Measurements from ENCODE around the gene SFXN5.

SFXN5 gene

DNA sequence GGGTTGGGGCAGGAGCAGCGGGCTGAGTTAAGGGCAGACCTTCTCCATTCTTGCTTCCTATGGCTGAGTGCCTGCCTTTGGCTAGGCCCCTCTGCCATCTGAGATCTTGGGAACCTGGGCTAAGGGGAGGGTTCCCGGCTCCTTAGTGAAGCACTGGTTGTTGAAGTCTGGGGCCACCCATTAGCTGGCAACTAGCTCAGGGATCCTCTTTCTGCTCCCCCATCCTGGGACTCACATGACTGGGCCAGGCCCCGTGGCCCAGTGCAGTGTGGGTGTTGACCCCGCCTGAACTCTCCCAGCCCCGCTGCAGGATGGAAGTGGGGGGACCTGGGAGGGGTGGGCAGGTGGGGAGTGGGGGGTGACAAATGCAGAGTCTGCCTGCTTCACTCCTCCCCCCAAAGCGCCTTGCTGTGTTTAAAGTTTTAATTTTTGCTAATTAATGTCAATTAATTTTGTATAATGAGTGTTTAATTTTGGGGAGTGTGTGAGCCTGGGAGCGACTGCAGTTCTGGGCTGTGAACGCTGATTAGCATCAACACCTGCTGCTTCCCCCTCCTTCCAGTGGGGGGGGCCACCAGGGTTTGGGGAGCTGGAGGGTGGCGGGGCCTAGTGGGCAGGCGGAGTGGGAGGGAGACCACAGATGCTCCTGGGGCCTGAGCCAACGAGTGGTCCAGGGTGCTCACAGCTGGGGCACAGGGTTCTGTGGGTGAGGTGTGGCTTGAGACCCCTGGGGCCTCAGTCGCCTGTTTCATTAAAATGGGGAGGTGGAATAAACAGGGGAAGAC lies 99.0 kb downstream of the SFXN5 start:
- H3K27me3 ChIP-seq = no peaks in the 10 kb centered on the region
- H3K4me1 ChIP-seq = no peaks in the 10 kb centered on the region
- no peak overlapping the region for H3K4me3 ChIP-seq (ENCODE audit: low read depth, low read length)
- no peaks in the 10 kb centered on the region for H3K9me3 ChIP-seq
- H3K36me3 ChIP-seq = no peaks in the 10 kb centered on the region
- DNase-seq = no peak
- TF ChIP-seq, protein P1, sequence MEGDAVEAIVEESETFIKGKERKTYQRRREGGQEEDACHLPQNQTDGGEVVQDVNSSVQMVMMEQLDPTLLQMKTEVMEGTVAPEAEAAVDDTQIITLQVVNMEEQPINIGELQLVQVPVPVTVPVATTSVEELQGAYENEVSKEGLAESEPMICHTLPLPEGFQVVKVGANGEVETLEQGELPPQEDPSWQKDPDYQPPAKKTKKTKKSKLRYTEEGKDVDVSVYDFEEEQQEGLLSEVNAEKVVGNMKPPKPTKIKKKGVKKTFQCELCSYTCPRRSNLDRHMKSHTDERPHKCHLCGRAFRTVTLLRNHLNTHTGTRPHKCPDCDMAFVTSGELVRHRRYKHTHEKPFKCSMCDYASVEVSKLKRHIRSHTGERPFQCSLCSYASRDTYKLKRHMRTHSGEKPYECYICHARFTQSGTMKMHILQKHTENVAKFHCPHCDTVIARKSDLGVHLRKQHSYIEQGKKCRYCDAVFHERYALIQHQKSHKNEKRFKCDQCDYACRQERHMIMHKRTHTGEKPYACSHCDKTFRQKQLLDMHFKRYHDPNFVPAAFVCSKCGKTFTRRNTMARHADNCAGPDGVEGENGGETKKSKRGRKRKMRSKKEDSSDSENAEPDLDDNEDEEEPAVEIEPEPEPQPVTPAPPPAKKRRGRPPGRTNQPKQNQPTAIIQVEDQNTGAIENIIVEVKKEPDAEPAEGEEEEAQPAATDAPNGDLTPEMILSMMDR (IDR thresholded peaks at IDR 0.05; ENCODE audit: low read depth, low read length) = no peak

DNA sequence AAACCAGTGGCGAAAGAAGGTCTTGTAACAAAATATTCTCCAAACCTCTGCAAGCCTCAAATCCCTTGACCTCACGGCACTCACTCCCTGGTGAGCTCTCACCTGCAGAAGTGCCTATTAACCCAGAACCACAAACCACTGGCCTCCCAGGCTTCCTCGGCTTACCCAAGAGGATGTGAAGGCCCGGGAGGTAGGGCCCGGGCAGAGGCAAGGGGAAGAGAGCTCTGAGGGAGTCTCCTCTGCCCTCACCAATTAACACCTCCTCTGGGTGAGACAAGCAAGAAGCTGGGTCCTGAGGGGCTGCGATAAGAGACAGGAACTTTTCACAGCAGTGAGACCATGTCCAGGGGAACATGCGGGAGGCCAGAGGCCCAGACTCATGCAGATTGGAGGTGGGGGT lies 100.5 kb downstream of the SFXN5 start:
- TF ChIP-seq, protein P1 (IDR thresholded peaks at IDR 0.05; ENCODE audit: low read depth, low read length) = no peak
- DNase-seq = no peak
- H3K36me3 ChIP-seq = no peaks in the 10 kb centered on the region
- H3K4me1 ChIP-seq = no peaks in the 10 kb centered on the region
- no peaks in the 10 kb centered on the region for H3K9me3 ChIP-seq
- H3K27me3 ChIP-seq = no peaks in the 10 kb centered on the region
- H3K4me3 ChIP-seq (ENCODE audit: low read depth, low read length) = no peak overlapping the region

DNA sequence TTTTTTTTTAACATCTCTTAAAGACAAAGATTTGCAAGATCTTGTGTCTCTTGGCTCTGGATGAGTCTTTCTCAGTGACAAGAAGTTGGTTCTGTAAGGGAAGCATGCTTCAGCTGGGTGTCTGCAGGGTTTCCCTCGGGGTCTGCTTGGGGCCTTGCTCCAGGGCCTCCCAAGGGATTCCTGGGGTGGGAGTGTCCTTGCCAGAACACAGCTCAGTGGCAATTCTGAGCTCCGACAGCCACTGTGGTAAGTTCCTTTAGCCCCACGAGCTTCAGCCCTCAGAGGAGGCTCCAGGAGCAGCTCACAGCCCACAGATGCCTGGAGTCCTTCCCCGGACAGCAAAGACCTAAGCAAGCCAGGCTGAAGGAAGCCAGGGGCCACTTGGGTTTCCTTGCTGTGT lies 101.8 kb downstream of the SFXN5 start:
- Histone ChIP-seq H3K4me3 (ENCODE audit: low read depth, low read length) (no peak overlapping the region), H3K9me3 (no peaks in the 10 kb centered on the region), H3K36me3 (no peaks in the 10 kb centered on the region), H3K4me1 (no peaks in the 10 kb centered on the region), H3K27me3 (no peaks in the 10 kb centered on the region)
- TF ChIP-seq, protein P1 (IDR thresholded peaks at IDR 0.05; ENCODE audit: low read depth, low read length) = no peak
- no peak for DNase-seq

DNA sequence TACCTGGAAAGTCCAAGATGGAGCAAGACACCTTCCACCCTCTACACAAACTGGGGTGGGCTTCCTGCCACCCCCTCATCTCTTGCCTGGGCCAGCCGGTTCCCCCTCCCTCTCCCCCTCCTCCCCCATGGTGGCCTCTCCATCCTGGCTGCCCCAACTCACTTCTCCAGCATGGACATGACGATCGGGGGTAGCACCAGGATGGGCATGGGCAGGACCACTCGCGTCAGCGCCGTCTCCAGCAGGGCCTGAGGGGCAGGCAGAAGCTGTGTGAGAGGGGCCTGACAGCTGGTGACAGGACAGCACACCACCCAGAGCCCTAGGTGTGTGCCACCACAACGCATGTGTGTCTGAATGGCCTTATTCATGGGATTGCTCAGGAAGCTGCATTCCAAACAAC lies 103.2 kb downstream of the SFXN5 start:
- no peak for DNase-seq
- TF ChIP-seq, protein P1 (IDR thresholded peaks at IDR 0.05; ENCODE audit: low read depth, low read length) = no peak
- Histone ChIP-seq H3K4me3 (ENCODE audit: low read depth, low read length) (no peak overlapping the region), H3K36me3 (no peaks in the 10 kb centered on the region), H3K9me3 (no peaks in the 10 kb centered on the region), H3K27me3 (no peaks in the 10 kb centered on the region), H3K4me1 (no peaks in the 10 kb centered on the region)

DNA sequence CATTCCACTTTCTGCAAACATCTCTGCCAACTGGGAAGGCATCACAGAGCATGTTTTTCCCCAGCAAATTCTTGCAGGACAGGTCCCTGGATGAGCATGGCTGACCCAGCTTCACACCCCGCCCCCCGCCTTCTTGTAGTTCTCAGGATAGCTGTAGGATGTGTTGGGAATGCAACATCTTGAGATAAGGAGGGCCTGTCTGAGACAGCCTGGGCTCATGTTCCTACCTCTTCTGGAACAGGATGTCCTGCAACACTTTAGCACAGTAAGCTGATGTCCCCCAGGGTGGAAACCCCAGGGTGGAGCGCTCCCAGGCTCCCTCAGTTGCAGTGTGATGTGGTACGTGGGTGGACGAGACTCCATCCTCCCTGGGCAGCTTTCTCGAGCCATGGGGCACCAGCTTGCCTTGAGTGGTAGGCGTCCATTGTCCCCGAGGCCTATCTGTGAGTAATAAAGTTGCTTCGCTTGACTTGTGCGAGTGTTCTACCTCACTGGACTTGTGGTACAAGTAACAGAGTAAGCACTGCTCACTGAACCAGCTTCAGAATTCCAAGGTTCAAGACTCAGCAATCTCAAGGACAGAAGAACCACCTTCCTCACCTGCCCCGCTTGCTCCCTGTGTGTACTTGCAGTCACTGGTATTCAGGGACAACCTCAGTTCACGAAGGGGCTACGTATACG lies 105.6 kb downstream of the SFXN5 start:
- TF ChIP-seq, protein P1 (IDR thresholded peaks at IDR 0.05; ENCODE audit: low read depth, low read length) = no peak
- Histone ChIP-seq H3K36me3 (no peaks in the 10 kb centered on the region), H3K4me3 (ENCODE audit: low read depth, low read length) (no peak overlapping the region), H3K9me3 (no peaks in the 10 kb centered on the region), H3K27me3 (no peaks in the 10 kb centered on the region), H3K4me1 (no peaks in the 10 kb centered on the region)
- no peak for DNase-seq

DNA sequence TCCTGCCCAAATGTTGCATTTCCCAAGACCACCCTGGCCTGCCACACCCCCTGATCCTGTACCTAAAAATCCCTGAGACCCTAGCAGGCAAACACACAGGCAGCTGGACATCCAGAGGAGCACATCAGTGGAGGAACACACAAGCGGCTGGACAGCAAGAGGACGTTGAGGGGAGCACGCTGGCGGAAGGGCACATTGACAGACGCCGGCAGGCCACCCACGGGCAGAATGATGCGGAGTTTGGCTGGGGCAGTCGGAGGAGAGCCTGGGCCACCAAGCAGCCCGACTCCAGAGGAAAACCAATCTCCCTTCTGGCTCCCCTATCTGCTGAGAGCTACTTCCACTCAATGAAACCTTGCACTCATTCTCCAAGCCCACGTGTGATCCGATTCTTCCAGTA lies 106.5 kb downstream of the SFXN5 start:
- no peaks in the 10 kb centered on the region for H3K36me3 ChIP-seq
- no peaks in the 10 kb centered on the region for H3K27me3 ChIP-seq
- TF ChIP-seq, protein P1 (IDR thresholded peaks at IDR 0.05; ENCODE audit: low read depth, low read length) = no peak
- no peak overlapping the region for H3K4me3 ChIP-seq (ENCODE audit: low read depth, low read length)
- no peaks in the 10 kb centered on the region for H3K9me3 ChIP-seq
- no peak for DNase-seq
- no peaks in the 10 kb centered on the region for H3K4me1 ChIP-seq

All from BE2C (cell line).